Ishikawa (cell line): ENCODE measurements around the gene LYRM1.

Source experiments
- EP300 ChIP-seq: IDR thresholded peaks from 2 replicates; pipeline ENCODE4 v1.6.1; 2012; ENCODE audit warnings: borderline replicate concordance
- TAF1 ChIP-seq: IDR thresholded peaks from 2 replicates; pipeline ENCODE4 v1.6.1; 2012; ENCODE audit warnings: low read depth, mild to moderate bottlenecking

DNA sequence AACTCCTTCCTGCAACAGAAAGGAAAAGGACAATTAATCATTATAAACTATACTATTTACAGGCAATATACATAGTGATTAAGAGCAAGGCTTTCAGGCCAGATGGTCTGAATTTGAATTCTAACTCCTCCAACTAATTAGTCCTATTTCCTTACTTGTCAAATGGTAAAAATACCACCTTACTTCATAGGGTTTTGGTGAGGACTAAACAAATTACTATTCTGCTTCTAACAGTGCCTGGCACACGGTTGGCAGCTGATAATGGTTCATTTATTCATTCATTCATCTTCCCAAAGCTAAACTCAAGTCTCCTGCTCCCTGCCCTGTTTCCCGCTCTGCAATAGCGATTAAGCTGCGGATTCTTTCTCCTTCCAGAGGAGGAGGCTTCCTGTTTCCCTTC, 40.2 kb upstream of the LYRM1 start:
- TF ChIP-seq TAF1 (no peak), EP300 (no peak)
